GM10266 (cell line): ENCODE measurements around the gene INTS2.
"Not testable (repeated sequence)": the region's sequence is repeated elsewhere in the genome, so short reads cannot be mapped to it uniquely, and the experiment has no call there.

Source experiments
- DNase-seq: peaks from one replicate; pipeline ENCODE4 v3.0.0; 2012; ENCODE audit errors: extremely low spot score
- TF ChIP-seq, protein P1 (sequence below): IDR thresholded peaks from 2 replicates; pipeline ENCODE4 v1.5.1; 2012; ENCODE audit warnings: mild to moderate bottlenecking, low read depth; ENCODE audit not compliant: control insufficient read depth, insufficient read depth; ENCODE audit errors: missing control alignments

INTS2 gene

DNA sequence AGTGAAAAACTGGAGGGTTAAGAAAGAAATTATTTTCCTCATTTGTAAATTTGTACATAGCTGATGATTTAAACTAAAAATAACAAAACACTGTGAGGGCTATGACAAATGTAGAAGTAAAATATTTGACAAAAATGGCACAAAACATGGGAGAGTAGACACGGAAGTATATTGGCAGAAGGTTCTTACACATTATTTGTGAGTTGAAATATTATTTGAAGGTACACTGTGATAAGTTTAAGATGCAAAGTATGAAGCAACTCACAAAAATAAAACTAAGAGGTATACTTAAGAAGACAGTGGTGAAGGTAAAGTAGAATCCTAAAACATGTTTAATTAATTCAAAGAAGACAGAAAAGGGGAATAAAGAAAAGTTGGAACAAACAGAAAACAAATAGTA is 99.1 kb downstream of the INTS2 start:
- TF ChIP-seq, protein P1, sequence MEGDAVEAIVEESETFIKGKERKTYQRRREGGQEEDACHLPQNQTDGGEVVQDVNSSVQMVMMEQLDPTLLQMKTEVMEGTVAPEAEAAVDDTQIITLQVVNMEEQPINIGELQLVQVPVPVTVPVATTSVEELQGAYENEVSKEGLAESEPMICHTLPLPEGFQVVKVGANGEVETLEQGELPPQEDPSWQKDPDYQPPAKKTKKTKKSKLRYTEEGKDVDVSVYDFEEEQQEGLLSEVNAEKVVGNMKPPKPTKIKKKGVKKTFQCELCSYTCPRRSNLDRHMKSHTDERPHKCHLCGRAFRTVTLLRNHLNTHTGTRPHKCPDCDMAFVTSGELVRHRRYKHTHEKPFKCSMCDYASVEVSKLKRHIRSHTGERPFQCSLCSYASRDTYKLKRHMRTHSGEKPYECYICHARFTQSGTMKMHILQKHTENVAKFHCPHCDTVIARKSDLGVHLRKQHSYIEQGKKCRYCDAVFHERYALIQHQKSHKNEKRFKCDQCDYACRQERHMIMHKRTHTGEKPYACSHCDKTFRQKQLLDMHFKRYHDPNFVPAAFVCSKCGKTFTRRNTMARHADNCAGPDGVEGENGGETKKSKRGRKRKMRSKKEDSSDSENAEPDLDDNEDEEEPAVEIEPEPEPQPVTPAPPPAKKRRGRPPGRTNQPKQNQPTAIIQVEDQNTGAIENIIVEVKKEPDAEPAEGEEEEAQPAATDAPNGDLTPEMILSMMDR = no peak
- no peak for DNase-seq

DNA sequence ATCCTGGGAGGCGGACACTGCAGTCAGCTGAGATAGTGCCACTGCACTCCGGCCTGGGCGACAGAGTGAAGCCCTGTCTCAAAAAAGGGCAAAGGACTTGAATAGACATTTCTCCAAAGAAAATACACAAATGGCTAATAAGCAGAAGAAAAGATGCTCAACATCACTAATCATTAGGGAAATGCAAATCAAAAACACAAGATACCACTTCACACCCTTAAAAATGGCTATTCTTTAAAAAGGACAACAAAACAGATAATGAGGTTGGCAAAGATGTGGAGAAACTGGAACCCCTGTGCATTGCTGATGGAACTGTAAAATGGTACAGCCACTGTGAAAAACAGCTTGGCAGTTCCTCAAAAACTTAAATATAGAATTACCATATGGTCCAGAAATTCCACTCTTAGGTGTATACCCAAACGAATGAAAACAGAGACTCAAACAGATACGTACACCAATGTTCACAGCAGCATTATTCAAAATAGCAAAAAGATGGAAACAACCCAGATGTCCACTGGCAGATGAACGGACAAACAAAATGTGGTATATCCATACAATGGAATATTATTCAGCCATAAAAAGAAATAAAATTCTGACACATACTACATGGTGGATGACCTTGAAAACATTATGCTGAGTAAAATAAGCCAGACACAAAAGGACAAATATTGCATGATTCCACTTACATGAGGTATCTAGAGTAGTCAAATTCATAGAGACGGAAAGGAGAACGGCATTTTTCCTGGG is 100.0 kb downstream of the INTS2 start:
- TF ChIP-seq, protein P1 = no peak
- no peak for DNase-seq

DNA sequence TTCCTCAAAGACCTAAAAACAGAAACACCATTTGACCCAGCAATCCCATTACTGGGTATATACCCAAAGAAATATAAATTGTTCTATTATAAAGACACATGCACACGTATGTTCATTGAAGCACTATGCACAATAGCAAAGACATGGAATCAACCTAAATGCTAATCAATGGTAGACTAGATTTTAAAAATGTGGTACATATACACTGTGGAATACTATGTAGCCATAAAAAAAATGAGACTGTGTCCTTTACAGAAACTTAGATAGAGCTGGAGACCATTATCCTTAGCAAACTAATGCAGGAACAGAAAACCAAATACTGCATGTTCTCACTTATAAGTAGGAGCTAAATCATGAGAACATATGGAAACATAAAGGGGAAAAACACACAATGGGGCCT is 100.9 kb downstream of the INTS2 start:
- not testable (repeated sequence) for DNase-seq

DNA sequence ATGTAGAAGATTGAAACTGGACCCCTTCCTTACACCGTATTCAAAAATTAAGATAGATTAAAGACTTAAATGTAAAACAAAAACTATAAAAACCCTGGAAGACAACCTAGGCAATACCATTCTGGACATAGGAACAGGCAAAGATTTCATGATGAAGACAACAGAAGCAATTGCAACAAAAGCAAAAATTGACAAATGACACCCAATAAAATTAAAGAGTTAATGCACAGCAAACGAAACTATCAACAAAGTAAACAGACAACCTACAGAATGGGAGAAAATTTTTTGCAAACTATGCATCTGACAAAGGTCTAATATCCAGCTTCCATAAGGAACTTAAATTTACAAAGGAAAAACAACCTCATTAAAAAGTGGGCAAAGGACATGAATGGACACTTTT is 101.6 kb downstream of the INTS2 start:
- DNase-seq = not testable (repeated sequence)

DNA sequence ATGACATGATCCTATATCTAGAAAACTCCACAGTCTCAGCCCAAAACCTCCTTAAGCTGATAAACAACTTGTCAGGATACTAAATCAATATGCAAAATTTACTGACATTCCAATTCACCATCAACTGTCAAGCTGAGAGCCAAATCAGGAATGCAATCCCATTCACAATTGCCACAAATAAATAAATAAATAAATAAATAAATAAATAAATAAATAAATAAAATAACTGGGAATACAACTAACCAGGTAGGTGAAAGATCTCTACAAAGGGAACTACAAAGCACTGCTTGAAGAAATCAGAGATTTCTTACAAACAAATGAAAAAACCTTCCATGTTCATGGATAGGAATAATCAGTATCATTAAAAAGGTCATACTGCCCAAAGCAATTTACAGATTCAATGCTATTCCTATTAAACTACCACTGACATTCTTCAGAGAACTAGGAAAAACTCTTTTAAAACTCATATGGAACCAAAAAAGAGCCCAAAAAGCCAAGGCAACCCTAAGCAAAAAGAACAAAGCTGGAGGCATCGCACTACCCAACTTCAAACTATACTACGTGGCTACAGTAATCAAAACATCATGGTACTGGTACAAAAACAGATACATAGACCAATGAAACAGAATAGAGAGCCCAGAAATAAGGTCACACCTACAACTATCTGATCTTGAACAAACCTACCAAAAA is 102.2 kb downstream of the INTS2 start:
- DNase-seq = no peak
- TF ChIP-seq, protein P1 = no peak

DNA sequence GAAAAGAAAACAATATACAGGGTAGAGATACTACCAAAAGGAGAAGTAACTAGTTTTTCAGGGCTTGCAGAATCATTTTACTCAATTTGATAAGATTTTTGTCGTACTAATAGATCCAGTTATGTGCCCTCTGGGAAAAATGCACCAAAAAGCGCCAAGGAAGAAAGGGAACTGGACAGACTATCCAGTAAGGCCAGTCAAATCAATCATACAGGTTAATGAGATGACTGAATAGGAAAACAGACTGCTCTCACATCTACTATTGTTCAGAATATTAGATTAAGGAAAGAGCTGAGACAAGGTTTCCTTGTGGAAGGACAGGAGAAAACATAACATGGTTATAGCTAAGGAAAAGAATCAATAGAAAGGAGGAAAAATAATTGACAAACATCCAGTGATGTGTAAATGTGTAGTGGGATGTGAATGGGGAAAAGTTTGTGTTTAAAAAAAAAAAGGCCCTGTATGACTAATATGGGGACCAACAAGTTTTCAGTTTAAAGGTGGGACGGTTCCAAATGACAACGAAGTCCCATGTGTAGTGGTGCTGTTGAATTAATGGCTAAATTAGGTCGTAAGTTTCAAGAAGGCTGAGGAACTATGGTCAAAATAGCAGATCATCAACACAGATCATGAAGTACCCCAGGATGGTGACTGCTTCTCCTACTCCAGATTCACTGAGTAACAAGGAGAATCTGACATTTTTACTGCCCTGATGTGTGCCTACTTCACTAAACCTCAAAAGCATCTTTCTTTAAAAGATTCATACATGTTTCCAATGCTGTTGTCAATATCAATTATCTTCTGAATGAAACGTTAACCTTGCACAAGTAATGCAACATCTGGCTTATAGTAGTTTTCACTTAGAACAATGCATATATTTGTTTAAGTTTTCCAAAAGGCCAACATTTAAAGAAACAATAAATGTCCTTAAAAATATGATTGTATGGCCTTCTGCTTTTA is 105.2 kb downstream of the INTS2 start:
- DNase-seq = no peak
- TF ChIP-seq, protein P1 = no peak

DNA sequence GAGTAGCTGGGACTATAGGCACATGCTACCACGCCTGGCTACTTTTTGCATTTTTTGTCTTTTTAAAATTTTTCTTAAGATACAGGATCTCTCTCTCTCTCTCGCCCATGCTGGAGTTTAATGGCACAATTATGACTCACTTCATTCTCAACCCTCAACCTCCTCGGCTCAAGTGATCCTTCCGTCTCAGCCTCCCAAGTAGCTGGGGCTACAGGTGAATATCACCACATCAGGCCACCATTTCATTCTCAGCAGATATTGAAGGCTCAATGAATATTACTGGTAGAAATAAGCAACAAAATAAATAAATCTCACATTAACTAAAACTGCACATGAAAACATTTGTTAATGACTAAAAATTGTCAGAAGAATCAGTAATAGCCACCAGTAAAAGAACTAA is 106.1 kb downstream of the INTS2 start:
- DNase-seq = no peak
- TF ChIP-seq, protein P1 = no peak

DNA sequence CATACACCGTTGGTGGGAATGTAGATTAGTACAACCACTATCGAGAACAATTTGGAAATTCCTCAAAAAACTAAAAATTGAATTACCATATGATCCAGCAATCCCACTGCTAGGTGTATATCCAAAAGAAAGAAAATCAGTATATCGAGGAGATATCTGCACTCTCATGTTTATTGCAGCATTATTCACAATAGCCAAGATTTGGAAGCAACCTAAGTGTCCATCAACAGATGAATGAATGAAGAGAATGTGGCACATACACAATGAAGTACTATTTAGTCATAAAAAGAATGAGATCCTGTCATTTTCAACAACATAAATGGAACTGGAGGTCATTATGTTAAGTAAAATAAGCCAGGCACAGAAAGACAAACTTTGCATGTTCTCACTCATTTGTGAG is 108.5 kb downstream of the INTS2 start:
- DNase-seq = not testable (repeated sequence)
